ENCODE results near the gene PRPF4.
A peak's percentile ranks its signal among the peaks of the same experiment; 100 is the strongest.

PRPF4 gene

GRCh38 chr9:113269871-113270270 is 5.6 kb upstream of the PRPF4 start:
- no peaks in the 10 kb centered on the region for H3K9me3 ChIP-seq (ENCODE audit: insufficient read depth, low read depth, low read length)
- TF ChIP-seq EZH2phosphoT487 (IDR thresholded peaks at IDR 0.05; ENCODE audit: borderline replicate concordance) (no peak), CTCF (conservative IDR thresholded peaks at IDR 0.05; ENCODE audit: low read length) (no peak)
- H3F3A ChIP-seq (ENCODE audit: low read depth): 0 out of 2 replicates have a peak, but pooled peaks cover 4% of the 10 kb centered on the region
- no peak overlapping the region for H3K4me3 ChIP-seq (ENCODE audit: low read length, poor library complexity, severe bottlenecking)
- H3K27me3 ChIP-seq (ENCODE audit: insufficient read depth, low read length, poor library complexity, severe bottlenecking): no peaks in the 10 kb centered on the region
- H4K20me1 ChIP-seq (ENCODE audit: insufficient read depth, low read length, poor library complexity, severe bottlenecking): peaks cover 9% of the 10 kb centered on the region
- peaks cover 14% of the 10 kb centered on the region for H3K79me2 ChIP-seq (ENCODE audit: insufficient read depth, low read length)
- peaks cover 15% of the 10 kb centered on the region for H3K4me1 ChIP-seq (ENCODE audit: insufficient read depth, low read length, poor library complexity, severe bottlenecking)
- H3K9me2 ChIP-seq (replicated peaks; ENCODE audit: low read depth, low read length): no peaks in the 10 kb centered on the region
- H3K9ac ChIP-seq (ENCODE audit: low read depth, low read length, poor library complexity, severe bottlenecking): peak overlapping the region; percentile 15
- H3K4me2 ChIP-seq (ENCODE audit: low read depth, low read length, poor library complexity, severe bottlenecking): no peak overlapping the region
- peaks cover 13% of the 10 kb centered on the region; the same call in 1 of the 2 replicates for H3K36me3 ChIP-seq (ENCODE audit: insufficient read depth, low read length)
- no peak overlapping the region for H2AFZ ChIP-seq (ENCODE audit: low read length)

- H3K4me3 ChIP-seq (ENCODE audit: low read length, poor library complexity, severe bottlenecking): peak overlapping the region; percentile 83
- no peaks in the 10 kb centered on the region for H3K27me3 ChIP-seq (ENCODE audit: insufficient read depth, low read length, poor library complexity, severe bottlenecking)
- peak overlapping the region; percentile 91 for H3K4me2 ChIP-seq (ENCODE audit: low read depth, low read length, poor library complexity, severe bottlenecking)
- H3K4me1 ChIP-seq (ENCODE audit: insufficient read depth, low read length, poor library complexity, severe bottlenecking): peaks cover 34% of the 10 kb centered on the region
- TF ChIP-seq EZH2phosphoT487 (IDR thresholded peaks at IDR 0.05; ENCODE audit: borderline replicate concordance): no peak
- TF ChIP-seq CTCF (conservative IDR thresholded peaks at IDR 0.05; ENCODE audit: low read length): peak; percentile 83
- peaks cover 52% of the 10 kb centered on the region for H3K79me2 ChIP-seq (ENCODE audit: insufficient read depth, low read length)
- H3K36me3 ChIP-seq (ENCODE audit: insufficient read depth, low read length): peaks cover 15% of the 10 kb centered on the region; the same call in 1 of the 2 replicates
- peaks cover 35% of the 10 kb centered on the region for H4K20me1 ChIP-seq (ENCODE audit: insufficient read depth, low read length, poor library complexity, severe bottlenecking)
- H3F3A ChIP-seq (ENCODE audit: low read depth): 0 out of 2 replicates have a peak, but pooled peaks cover 5% of the 10 kb centered on the region
- peak overlapping the region; percentile 86 for H3K9ac ChIP-seq (ENCODE audit: low read depth, low read length, poor library complexity, severe bottlenecking)
- H2AFZ ChIP-seq (ENCODE audit: low read length): peak overlapping the region; percentile 93
- H3K9me2 ChIP-seq (replicated peaks; ENCODE audit: low read depth, low read length): no peaks in the 10 kb centered on the region
- H3K9me3 ChIP-seq (ENCODE audit: insufficient read depth, low read depth, low read length): no peaks in the 10 kb centered on the region
Measured at GRCh38 chr9:113274474-113275156, 843 bp upstream of the PRPF4 start.

- H3K9ac ChIP-seq (ENCODE audit: low read depth, low read length, poor library complexity, severe bottlenecking): peak overlapping the region; percentile 34
- no peaks in the 10 kb centered on the region for H3K9me2 ChIP-seq (replicated peaks; ENCODE audit: low read depth, low read length)
- 0 out of 2 replicates have a peak, but pooled peaks cover 5% of the 10 kb centered on the region for H3F3A ChIP-seq (ENCODE audit: low read depth)
- H3K9me3 ChIP-seq (ENCODE audit: insufficient read depth, low read depth, low read length): no peaks in the 10 kb centered on the region
- H3K36me3 ChIP-seq (ENCODE audit: insufficient read depth, low read length): peaks cover 38% of the 10 kb centered on the region
- H4K20me1 ChIP-seq (ENCODE audit: insufficient read depth, low read length, poor library complexity, severe bottlenecking): peaks cover 41% of the 10 kb centered on the region
- H3K79me2 ChIP-seq (ENCODE audit: insufficient read depth, low read length): peaks cover 59% of the 10 kb centered on the region
- peaks cover 28% of the 10 kb centered on the region for H3K4me1 ChIP-seq (ENCODE audit: insufficient read depth, low read length, poor library complexity, severe bottlenecking)
- peak overlapping the region; percentile 85 for H3K4me2 ChIP-seq (ENCODE audit: low read depth, low read length, poor library complexity, severe bottlenecking)
- TF ChIP-seq CTCF (conservative IDR thresholded peaks at IDR 0.05; ENCODE audit: low read length): no peak
- no peak overlapping the region for H2AFZ ChIP-seq (ENCODE audit: low read length)
- no peaks in the 10 kb centered on the region for H3K27me3 ChIP-seq (ENCODE audit: insufficient read depth, low read length, poor library complexity, severe bottlenecking)
- no peak overlapping the region for H3K4me3 ChIP-seq (ENCODE audit: low read length, poor library complexity, severe bottlenecking)
Measured at GRCh38 chr9:113278840-113279239, 3.4 kb downstream of the PRPF4 start.
